Lung (tissue), 12 donors: Measurements from ENCODE around the gene NSFL1C. TPM values are rescaled to one million over a fixed set of nuclear protein-coding genes. Genes with fewer than 3 reads are reported as not detected.
A peak's percentile ranks its signal among the peaks of the same experiment; 100 is the strongest.

Experiments used
- ATAC-seq: fragments of 200-7000 bp; cut with Tn5 transposase; one replicate; pipeline ENCODE4 v1.9.1; 2020; ENCODE audit warnings: moderate number of reproducible peaks; ENCODE audit not compliant: insufficient read depth, low FRiP score
- DNase-seq, 3 donors: peaks; one replicate each; pipeline ENCODE4 v3.0.0-alpha.2; 2013 to 2017
- H3K27ac ChIP-seq, 2 donors: one replicate each; pipeline ENCODE4 v1.5.1; 2013; ENCODE audit warnings: mild to moderate bottlenecking in 2 of 2, moderate library complexity in 2 of 2, control low read depth in 1 of 2, inconsistent platforms in 1 of 2, low read depth in 1 of 2, low read length in 1 of 2
- H3K27me3 ChIP-seq, 3 donors: one replicate each; pipeline ENCODE4 v1.5.1; 2013; ENCODE audit warnings: low read length in 2 of 3; ENCODE audit not compliant: control insufficient read depth in 3 of 3, insufficient read depth in 3 of 3
- H3K36me3 ChIP-seq, 4 donors: one replicate each; pipeline ENCODE4 v1.5.1; 2013; ENCODE audit warnings: low read length in 4 of 4, mild to moderate bottlenecking in 1 of 4, moderate library complexity in 1 of 4; ENCODE audit not compliant: control insufficient read depth in 4 of 4, insufficient read depth in 4 of 4
- H3K4me1 ChIP-seq, 5 donors: one replicate each; pipeline ENCODE4 v1.5.1; 2013; ENCODE audit warnings: low read length in 5 of 5, mild to moderate bottlenecking in 2 of 5, moderate library complexity in 1 of 5; ENCODE audit not compliant: control insufficient read depth in 5 of 5, insufficient read depth in 5 of 5
- H3K4me3 ChIP-seq: one replicate; pipeline ENCODE4 v1.5.1; 2013; ENCODE audit warnings: mild to moderate bottlenecking, control low read depth, moderate library complexity
- H3K9ac ChIP-seq, 2 donors: one replicate each; pipeline ENCODE4 v1.5.1; 2013; ENCODE audit warnings: low read length in 2 of 2, control low read depth in 1 of 2; ENCODE audit not compliant: insufficient read depth in 1 of 2
- H3K9me3 ChIP-seq, 4 donors: one replicate each; pipeline ENCODE4 v1.5.1; 2013; ENCODE audit warnings: low read length in 3 of 4, mild to moderate bottlenecking in 1 of 4, moderate library complexity in 1 of 4; ENCODE audit not compliant: control insufficient read depth in 4 of 4, insufficient read depth in 3 of 4
- CTCF ChIP-seq: IDR thresholded peaks from 2 replicates; pipeline ENCODE4 v1.5.1; 2012; ENCODE audit warnings: mild to moderate bottlenecking; ENCODE audit errors: control extremely low read depth, extremely low read depth
- WGBS, 2 donors: extraction: QIAGEN DNeasy Blood & Tissue Kit; methylation state at CpG; one replicate each; pipeline ENCODE4 v1.1.7; 2013; 5-methylcytosine and 5-hydroxymethylcytosine counted together
- polyA plus RNA-seq, 2 donors: library from polyadenylated mRNA; stranded (reverse); fragments of 200-250 nt; gene quantifications; one replicate each; pipeline ENCODE4 v1.2.1, GENCODE V29; 2013
- total RNA-seq, 2 donors: library from RNA; depleted of rRNA in 1 of 2; stranded (reverse); fragments of >200 nt in 1 of 2; gene quantifications; one replicate each; pipeline ENCODE4 v1.2.1, GENCODE V29; 2014 to 2021
- donor health status: control.
- donor health status: control.
- donor health status: Bipolar disorder and iron deficiency.
- donor health status: healthy.
- donor health status: DM: yes; HTN: yes; CAD: no.

Gene NSFL1C
- total and polyA plus RNA-seq, 4 donors = 39.0 to 84.8 (median 53.1) TPM

- H3K4me3 ChIP-seq = peak overlapping the region; percentile 4
- no peak for TF ChIP-seq CTCF
- no peak overlapping the region for H3K9ac ChIP-seq
- no peak for DNase-seq
- no peak for ATAC-seq
- H3K4me1 ChIP-seq = no peaks in the 10 kb centered on the region
- no peaks in the 10 kb centered on the region for H3K9me3 ChIP-seq
- no peaks in the 10 kb centered on the region for H3K27me3 ChIP-seq
- 74 to 78% methylated on average over 3 of the region's 3 CpGs for WGBS, 2 donors
- no peak overlapping the region for H3K27ac ChIP-seq
- peaks cover 25 to 48% (median 32%) of the 10 kb centered on the region in 4 donors for H3K36me3 ChIP-seq
Observed at GRCh38 chr20:1441133-1441532, 25.5 kb downstream of the NSFL1C start.

GRCh38 chr20:1440024-1440423 lies 26.6 kb downstream of the NSFL1C start:
- ATAC-seq (no peak), DNase-seq (no peak)
- no peak for TF ChIP-seq CTCF
- 79 to 82% methylated on average over 6 of the region's 6 CpGs for WGBS, 2 donors
- Histone ChIP-seq H3K9me3 (no peaks in the 10 kb centered on the region), H3K4me3 (no peak overlapping the region), H3K4me1 (no peaks in the 10 kb centered on the region), H3K36me3 (peaks cover 14 to 37% (median 22%) of the 10 kb centered on the region in 4 donors), H3K27me3 (no peaks in the 10 kb centered on the region), H3K27ac (no peak overlapping the region), H3K9ac (no peak overlapping the region)

- H3K4me3 ChIP-seq = no peak overlapping the region
- H3K27ac ChIP-seq = no peak overlapping the region
- H3K36me3 ChIP-seq = peaks cover 4 to 22% (median 12%) of the 10 kb centered on the region in 4 donors
- no peak overlapping the region for H3K9ac ChIP-seq
- no peak for TF ChIP-seq CTCF
- no peak for ATAC-seq
- no peak for DNase-seq
- H3K4me1 ChIP-seq = no peaks in the 10 kb centered on the region
- 43 to 44% methylated on average over 1 of the region's 1 CpG for WGBS, 2 donors
- no peaks in the 10 kb centered on the region for H3K27me3 ChIP-seq
- no peaks in the 10 kb centered on the region for H3K9me3 ChIP-seq
Observed at GRCh38 chr20:1438361-1438760, 28.3 kb downstream of the NSFL1C start.

- H3K9me3 ChIP-seq = no peaks in the 10 kb centered on the region
- TF ChIP-seq CTCF = peak; percentile 93
- ATAC-seq (peak; percentile 47), DNase-seq (peak; percentile 57 to 76 (median 73))
- no peak overlapping the region for H3K27ac ChIP-seq
- no peaks in the 10 kb centered on the region for H3K27me3 ChIP-seq
- WGBS, 2 donors = 30 to 36% methylated on average over 5 of the region's 5 CpGs
- peaks cover 4 to 15% (median 11%) of the 10 kb centered on the region in 4 donors for H3K36me3 ChIP-seq
- H3K9ac ChIP-seq = no peak overlapping the region
- H3K4me3 ChIP-seq = no peak overlapping the region
- no peaks in the 10 kb centered on the region for H3K4me1 ChIP-seq
Observed at GRCh38 chr20:1437235-1437904, 29.3 kb downstream of the NSFL1C start.
